ENCODE results near the gene ABHD16A.

GRCh38 chr6:31725502-31726350 lies 22.6 kb upstream of the ABHD16A start:
- TF ChIP-seq, protein P1, sequence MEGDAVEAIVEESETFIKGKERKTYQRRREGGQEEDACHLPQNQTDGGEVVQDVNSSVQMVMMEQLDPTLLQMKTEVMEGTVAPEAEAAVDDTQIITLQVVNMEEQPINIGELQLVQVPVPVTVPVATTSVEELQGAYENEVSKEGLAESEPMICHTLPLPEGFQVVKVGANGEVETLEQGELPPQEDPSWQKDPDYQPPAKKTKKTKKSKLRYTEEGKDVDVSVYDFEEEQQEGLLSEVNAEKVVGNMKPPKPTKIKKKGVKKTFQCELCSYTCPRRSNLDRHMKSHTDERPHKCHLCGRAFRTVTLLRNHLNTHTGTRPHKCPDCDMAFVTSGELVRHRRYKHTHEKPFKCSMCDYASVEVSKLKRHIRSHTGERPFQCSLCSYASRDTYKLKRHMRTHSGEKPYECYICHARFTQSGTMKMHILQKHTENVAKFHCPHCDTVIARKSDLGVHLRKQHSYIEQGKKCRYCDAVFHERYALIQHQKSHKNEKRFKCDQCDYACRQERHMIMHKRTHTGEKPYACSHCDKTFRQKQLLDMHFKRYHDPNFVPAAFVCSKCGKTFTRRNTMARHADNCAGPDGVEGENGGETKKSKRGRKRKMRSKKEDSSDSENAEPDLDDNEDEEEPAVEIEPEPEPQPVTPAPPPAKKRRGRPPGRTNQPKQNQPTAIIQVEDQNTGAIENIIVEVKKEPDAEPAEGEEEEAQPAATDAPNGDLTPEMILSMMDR (conservative IDR thresholded peaks at IDR 0.05; ENCODE audit: low read length): no peak
- no peak for TF ChIP-seq EZH2phosphoT487 (IDR thresholded peaks at IDR 0.05; ENCODE audit: borderline replicate concordance)
